ENCODE data around the gene ZW10.

The ZW10 gene

GRCh38 chr11:113697756-113698407 lies 75.6 kb downstream of the ZW10 start:
- DNase-seq = no peak

GRCh38 chr11:113697111-113697510 lies 76.4 kb downstream of the ZW10 start:
- DNase-seq = no peak

GRCh38 chr11:113695207-113695606 lies 78.3 kb downstream of the ZW10 start:
- DNase-seq = no peak

- no peak for DNase-seq
These were observed 79.1 kb downstream of the ZW10 start for GRCh38 chr11:113694390-113694789.

- no peak for DNase-seq
These were observed 80.5 kb downstream of the ZW10 start for GRCh38 chr11:113693030-113693429.

GRCh38 chr11:113690619-113691569 lies 82.6 kb downstream of the ZW10 start:
- no peak for DNase-seq

- DNase-seq = no peak
These were observed 83.5 kb downstream of the ZW10 start for GRCh38 chr11:113689768-113690618.

GRCh38 chr11:113685654-113686359 lies 87.7 kb downstream of the ZW10 start:
- DNase-seq = no peak

GRCh38 chr11:113684496-113684895 lies 89.0 kb downstream of the ZW10 start:
- DNase-seq = no peak

- DNase-seq = no peak
These were observed 89.9 kb downstream of the ZW10 start for GRCh38 chr11:113683481-113684046.

Measured in activated CD4-positive, alpha-beta T cell treated with anti-CD3 and anti-CD28 coated beads for 1 hour (primary cell).